ENCODE measurements around the gene PAX2.

- no peak for TF ChIP-seq CTCF (IDR thresholded peaks at IDR 0.05)
- no peak for TF ChIP-seq EP300 (IDR thresholded peaks at IDR 0.05)
These were observed 72.0 kb downstream of the PAX2 start for GRCh38 chr10:100817268-100817839.
